K562 (cell line): ENCODE measurements around the gene OPA3. TPM values are rescaled to one million over a fixed set of nuclear protein-coding genes. Genes with fewer than 3 reads are reported as not detected.

ENCODE experiments used
- ARNT ChIP-seq, 2 experiments: fragments of 450-650 bp; IDR thresholded peaks; 2 replicates each; pipeline ENCODE4 v1.6.1; 2016; ENCODE audit warnings: mild to moderate bottlenecking in 1 of 2
- BCOR ChIP-seq: fragments of 450-650 bp; IDR thresholded peaks from 2 replicates; pipeline ENCODE4 v1.6.1; 2016
- CLOCK ChIP-seq: fragments of 250-450 bp; sonication (Bioruptor Pico); IDR thresholded peaks from 2 replicates; pipeline ENCODE4 v1.4.0; 2020; ENCODE audit warnings: mild to moderate bottlenecking, moderate library complexity, borderline replicate concordance
- ETV1 ChIP-seq: fragments of 450-650 bp; conservative IDR thresholded peaks from 2 replicates; pipeline ENCODE4 v1.6.1; 2016; ENCODE audit warnings: missing genetic modification characterization, control low read depth, low read depth, missing compliant biosample characterization
- GATA2 ChIP-seq: sonication (generic); formaldehyde crosslinking; IDR thresholded peaks from 2 replicates; pipeline ENCODE4 v1.4.0; 2020; ENCODE audit warnings: mild to moderate bottlenecking, missing genetic modification reagents
- GMEB1 ChIP-seq: fragments of 250-450 bp; sonication (Bioruptor Pico); IDR thresholded peaks from 2 replicates; pipeline ENCODE4 v1.4.0; 2020; ENCODE audit warnings: mild to moderate bottlenecking
- HMGXB4 ChIP-seq: sonication (generic); formaldehyde crosslinking; IDR thresholded peaks from 2 replicates; pipeline ENCODE4 v1.8.1; 2023; ENCODE audit warnings: mild to moderate bottlenecking, missing genetic modification reagents
- MAFG ChIP-seq: fragments of 450-650 bp; conservative IDR thresholded peaks from 2 replicates; pipeline ENCODE4 v1.6.1; 2016; ENCODE audit warnings: missing genetic modification characterization, missing compliant biosample characterization
- NELFE ChIP-seq: IDR thresholded peaks from 2 replicates; pipeline ENCODE4 v1.6.1; 2011; ENCODE audit warnings: mild to moderate bottlenecking; ENCODE audit not compliant: insufficient read depth, insufficient read length
- NRF1 ChIP-seq, 2 experiments: fragments of 450-650 bp; IDR thresholded peaks in 1 of 2; conservative IDR thresholded peaks in 1 of 2; 2 replicates each; pipeline ENCODE4 v1.6.1; 2014; ENCODE audit warnings: mild to moderate bottlenecking in 2 of 2
- RAD21 ChIP-seq, 2 experiments: fragments of 250-450 bp in 1 of 2; fragments of 450-650 bp in 1 of 2; sonication (Bioruptor Pico) in 1 of 2; formaldehyde crosslinking in 1 of 2; IDR thresholded peaks in 1 of 2; conservative IDR thresholded peaks in 1 of 2; 2 replicates each; pipeline versions ENCODE4 v1.4.0 to v1.8.0; 2020 to 2022; ENCODE audit warnings: mild to moderate bottlenecking in 2 of 2, moderate library complexity in 1 of 2
- RHOXF2B ChIP-seq: fragments of 250-450 bp; sonication (Bioruptor Pico); conservative IDR thresholded peaks from 2 replicates; pipeline ENCODE4 v1.5.1; 2021
- SMAD1 ChIP-seq: fragments of 150-350 bp; IDR thresholded peaks from 2 replicates; pipeline ENCODE4 v1.6.1; 2014; ENCODE audit warnings: low read length, low read depth; ENCODE audit not compliant: partially characterized antibody
- SOX6 ChIP-seq: fragments of 450-650 bp; IDR thresholded peaks from 2 replicates; pipeline ENCODE4 v1.6.1; 2014; ENCODE audit warnings: mild to moderate bottlenecking
- SREBF2 ChIP-seq: sonication (generic); formaldehyde crosslinking; IDR thresholded peaks from 2 replicates; pipeline ENCODE4 v1.4.0; 2020; ENCODE audit warnings: mild to moderate bottlenecking, missing genetic modification reagents
- TAF7 ChIP-seq: fragments of 450-650 bp; IDR thresholded peaks from 2 replicates; pipeline ENCODE4 v1.6.1; 2016; ENCODE audit warnings: missing genetic modification characterization, missing compliant biosample characterization
- TGIF2 ChIP-seq: sonication (generic); formaldehyde crosslinking; IDR thresholded peaks from 2 replicates; pipeline ENCODE4 v1.8.1; 2022; ENCODE audit warnings: mild to moderate bottlenecking, missing genetic modification reagents, moderate library complexity
- U2AF1 ChIP-seq: fragments of 200-400 bp; formaldehyde crosslinking; optimal IDR thresholded peaks from 2 replicates; pipeline ENCODE3; 2017; ENCODE audit warnings: mild to moderate bottlenecking, low read depth, low read length, moderate library complexity
- ZNF23 ChIP-seq: fragments of 250-450 bp; sonication (Bioruptor Pico); IDR thresholded peaks from 2 replicates; pipeline ENCODE4 v1.4.0; 2020; ENCODE audit warnings: mild to moderate bottlenecking
- ZNF398 ChIP-seq: fragments of 250-450 bp; sonication (Bioruptor Pico); IDR thresholded peaks from 2 replicates; pipeline ENCODE4 v1.8.0; 2021; ENCODE audit warnings: moderate library complexity, mild to moderate bottlenecking, inconsistent platforms
- ZNF41 ChIP-seq: fragments of 250-450 bp; sonication (Bioruptor Pico); conservative IDR thresholded peaks from 2 replicates; pipeline ENCODE4 v1.4.0; 2020; ENCODE audit warnings: mild to moderate bottlenecking
- ZNF695 ChIP-seq: fragments of 450-650 bp; formaldehyde crosslinking; IDR thresholded peaks from 2 replicates; pipeline ENCODE4 v1.4.0; 2020; ENCODE audit warnings: mild to moderate bottlenecking, moderate library complexity
- ZNF764 ChIP-seq: fragments of 250-450 bp; sonication (Bioruptor Pico); IDR thresholded peaks from 2 replicates; pipeline ENCODE4 v1.4.0; 2020; ENCODE audit warnings: low read depth, mild to moderate bottlenecking, moderate library complexity
- polyA plus RNA-seq, 8 experiments: library from polyadenylated mRNA; depleted of rRNA in 4 of 8; stranded (reverse) in 5 of 8; unstranded in 3 of 8; fragments of >200 nt; fragmentation: Nextera tagmentation in 2 of 8; fragmentation: Illumina TruSeq in 1 of 8; extraction: Ambion mirVana in 2 of 8; extraction: Trizol in 1 of 8; gene quantifications; 2 replicates each; pipeline versions ENCODE4 v1.2.1 to v1.2.3, GENCODE V29; 2011 to 2014; ENCODE audit warnings: inconsistent platforms in 1 of 8, missing spikeins in 1 of 8
- total RNA-seq, 7 experiments: library from RNA; depleted of rRNA in 6 of 7; stranded (reverse); fragments of >200 nt in 6 of 7; fragmentation: Illumina TruSeq in 2 of 7; extraction: Trizol in 2 of 7; gene quantifications; 2 replicates each; pipeline versions ENCODE4 v1.2.1 to v1.2.3, GENCODE V29; 2011 to 2021; ENCODE audit warnings: low replicate concordance in 1 of 7

The OPA3 gene
- total and polyA plus RNA-seq, 9 of the 15 experiments (the other 6 are each of a cell fraction or from before 2014, with no cell fraction given): 1.4 to 18.8 (median 9.0) TPM

GRCh38 chr19:45515081-45515624, 69.4 kb downstream of the OPA3 start (continued):
- TF ChIP-seq HMGXB4 (CRISPR knock-in tag): no peak
- no peak for TF ChIP-seq ZNF764 (CRISPR knock-in tag)
- no peak for TF ChIP-seq CLOCK (CRISPR knock-in tag)
- no peak for TF ChIP-seq RAD21 (CRISPR knock-in tag; conservative IDR thresholded peaks at IDR 0.05 in 1 of 2, IDR thresholded peaks at IDR 0.05 in 1 of 2)
- TF ChIP-seq BCOR: peak; percentile 25
- no peak for TF ChIP-seq SREBF2 (CRISPR knock-in tag)
- TF ChIP-seq MAFG (tag): no peak
- TF ChIP-seq RHOXF2B (CRISPR knock-in tag): no peak
- TF ChIP-seq NELFE: no peak
- TF ChIP-seq ZNF695 (CRISPR knock-in tag): no peak
- TF ChIP-seq ZNF41 (CRISPR knock-in tag): no peak
- no peak for TF ChIP-seq TGIF2 (CRISPR knock-in tag)
- peak; percentile 53; the same call in 1 of the 2 replicates for TF ChIP-seq SOX6
- TF ChIP-seq TAF7 (tag): no peak
- TF ChIP-seq ZNF398 (CRISPR knock-in tag): no peak
- TF ChIP-seq ZNF23 (CRISPR knock-in tag): no peak
- no peak for TF ChIP-seq ARNT (IDR thresholded peaks at IDR 0.05)
- no peak for TF ChIP-seq GATA2 (CRISPR knock-in tag)
- no peak for TF ChIP-seq GMEB1 (CRISPR knock-in tag)
- TF ChIP-seq NRF1 (conservative IDR thresholded peaks at IDR 0.05 in 1 of 2, IDR thresholded peaks at IDR 0.05 in 1 of 2): peak; percentile 26 to 37; a peak in 2 of 4 replicates
- TF ChIP-seq U2AF1: no peak
- peak; percentile 76 for TF ChIP-seq ETV1 (tag)
- TF ChIP-seq SMAD1: no peak
